ENCODE data around the gene FGFRL1.
"Not testable (repeated sequence)": the region's sequence is repeated elsewhere in the genome, so short reads cannot be mapped to it uniquely, and the experiment has no call there.

The FGFRL1 gene

GRCh38 chr4:973431-974397 is 37.7 kb upstream of the FGFRL1 start, which contains the start of gene DGKQ:
Gene DGKQ, minus strand, starts transcription at chr4:973569. Its CDS starts 87 bp downstream, at chr4:973482.
- peak; percentile 89 for DNase-seq

- no peak for DNase-seq
Observed at GRCh38 chr4:974668-975067, 36.8 kb upstream of the FGFRL1 start.

- not testable (repeated sequence) for DNase-seq
Observed at GRCh38 chr4:976016-976415, 35.4 kb upstream of the FGFRL1 start.

- DNase-seq = no peak
Observed at GRCh38 chr4:978957-979701, 32.3 kb upstream of the FGFRL1 start.

- no peak for DNase-seq
Observed at GRCh38 chr4:982291-982690, 29.1 kb upstream of the FGFRL1 start.

GRCh38 chr4:982814-983213 is 28.6 kb upstream of the FGFRL1 start:
- no peak for DNase-seq

GRCh38 chr4:984336-985054 is 26.9 kb upstream of the FGFRL1 start:
- no peak for DNase-seq

GRCh38 chr4:985123-985830 is 26.1 kb upstream of the FGFRL1 start:
- no peak for DNase-seq

GRCh38 chr4:986428-986878 is 25.0 kb upstream of the FGFRL1 start:
- DNase-seq = no peak

GRCh38 chr4:986879-987623 is 24.4 kb upstream of the FGFRL1 start, which contains the start of gene IDUA:
Gene IDUA, plus strand, starts transcription at chr4:987044. Its CDS starts 41 bp downstream, at chr4:987085.
- DNase-seq = peak; percentile 75

GRCh38 chr4:987624-988513 is 23.6 kb upstream of the FGFRL1 start:
- no peak for DNase-seq

GRCh38 chr4:988726-989721 is 22.4 kb upstream of the FGFRL1 start:
- DNase-seq = no peak

- DNase-seq = no peak
Observed at GRCh38 chr4:989722-990471, 21.5 kb upstream of the FGFRL1 start.

GRCh38 chr4:990746-991367 is 20.6 kb upstream of the FGFRL1 start:
- DNase-seq = no peak

- DNase-seq = no peak
Observed at GRCh38 chr4:991451-992296, 19.8 kb upstream of the FGFRL1 start.

GRCh38 chr4:992297-993110 is 18.9 kb upstream of the FGFRL1 start:
- DNase-seq = no peak
